Activated T-cell treated with anti-CD3 and anti-CD28 coated beads for 4 hours (primary cell): ENCODE data around the gene CACNA2D2.

Experiments
- DNase-seq: peaks from one replicate; pipeline ENCODE4 v3.0.0-alpha.2; 2020

CACNA2D2 gene

GRCh38 chr3:50419595-50420370 lies 83.7 kb downstream of the CACNA2D2 start:
- DNase-seq = no peak

GRCh38 chr3:50418850-50419249 lies 84.6 kb downstream of the CACNA2D2 start:
- no peak for DNase-seq

- no peak for DNase-seq
Measured at GRCh38 chr3:50417637-50418033, 85.8 kb downstream of the CACNA2D2 start.

GRCh38 chr3:50416736-50417636 lies 86.4 kb downstream of the CACNA2D2 start:
- no peak for DNase-seq

- DNase-seq = no peak
Measured at GRCh38 chr3:50415816-50416215, 87.6 kb downstream of the CACNA2D2 start.

- DNase-seq = no peak
Measured at GRCh38 chr3:50415061-50415460, 88.4 kb downstream of the CACNA2D2 start.

- no peak for DNase-seq
Measured at GRCh38 chr3:50414616-50415015, 88.8 kb downstream of the CACNA2D2 start.

GRCh38 chr3:50412231-50412754 lies 91.1 kb downstream of the CACNA2D2 start:
- DNase-seq = no peak

GRCh38 chr3:50411229-50411628 lies 92.2 kb downstream of the CACNA2D2 start:
- no peak for DNase-seq

GRCh38 chr3:50410608-50411139 lies 92.8 kb downstream of the CACNA2D2 start:
- DNase-seq = no peak

GRCh38 chr3:50410185-50410584 lies 93.2 kb downstream of the CACNA2D2 start:
- DNase-seq = no peak

GRCh38 chr3:50408443-50408944 lies 94.9 kb downstream of the CACNA2D2 start:
- DNase-seq = no peak

- DNase-seq = no peak
Measured at GRCh38 chr3:50406487-50406886, 96.9 kb downstream of the CACNA2D2 start.

GRCh38 chr3:50405249-50405648 lies 98.2 kb downstream of the CACNA2D2 start:
- DNase-seq = no peak

- no peak for DNase-seq
Measured at GRCh38 chr3:50401978-50402595, 101.3 kb downstream of the CACNA2D2 start.

- no peak for DNase-seq
Measured at GRCh38 chr3:50396502-50396901, 106.9 kb downstream of the CACNA2D2 start.

- DNase-seq = no peak
Measured at GRCh38 chr3:50395070-50395860, 108.2 kb downstream of the CACNA2D2 start.

- no peak for DNase-seq
Measured at GRCh38 chr3:50393061-50393460, 110.4 kb downstream of the CACNA2D2 start.

- DNase-seq = no peak
Measured at GRCh38 chr3:50392101-50392715, 111.2 kb downstream of the CACNA2D2 start.

- no peak for DNase-seq
Measured at GRCh38 chr3:50390508-50391224, 112.8 kb downstream of the CACNA2D2 start.

GRCh38 chr3:50389414-50389767 lies 114.0 kb downstream of the CACNA2D2 start:
- no peak for DNase-seq
